Skeletal muscle tissue (tissue), 4 donors: ENCODE results near the gene EML2. TPM values are rescaled to one million over a fixed set of nuclear protein-coding genes. Genes with fewer than 3 reads are reported as not detected.

Experiments used
- H3K27ac ChIP-seq: one replicate; pipeline ENCODE4 v1.7.0; 2013; ENCODE audit warnings: mild to moderate bottlenecking, low read depth, low read length, inconsistent platforms
- H3K27me3 ChIP-seq, 3 donors: one replicate each; pipeline ENCODE4 v1.7.0; 2013; ENCODE audit warnings: low read length in 3 of 3; ENCODE audit not compliant: control insufficient read depth in 3 of 3, insufficient read depth in 3 of 3
- H3K36me3 ChIP-seq, 3 donors: one replicate each; pipeline ENCODE4 v1.7.0; 2013; ENCODE audit warnings: low read length in 3 of 3; ENCODE audit not compliant: control insufficient read depth in 3 of 3, insufficient read depth in 3 of 3
- H3K4me1 ChIP-seq, 3 donors: one replicate each; pipeline ENCODE4 v1.7.0; 2013; ENCODE audit warnings: low read length in 3 of 3, mild to moderate bottlenecking in 3 of 3; ENCODE audit not compliant: control insufficient read depth in 3 of 3, insufficient read depth in 3 of 3
- H3K4me3 ChIP-seq, 3 donors: one replicate each; pipeline ENCODE4 v1.7.0; 2013; ENCODE audit warnings: low read length in 3 of 3
- H3K9ac ChIP-seq, 3 donors: one replicate each; pipeline ENCODE4 v1.7.0; 2013; ENCODE audit warnings: low read length in 3 of 3, mild to moderate bottlenecking in 3 of 3, moderate library complexity in 2 of 3, low read depth in 1 of 3
- H3K9me3 ChIP-seq, 3 donors: one replicate each; pipeline ENCODE4 v1.7.0; 2013; ENCODE audit warnings: low read length in 3 of 3; ENCODE audit not compliant: control insufficient read depth in 3 of 3
- total RNA-seq: library from RNA; depleted of rRNA; stranded (reverse); fragments of >200 nt; gene quantifications from one replicate; pipeline ENCODE4 v1.2.3, GENCODE V29; 2014
- donor health status: Osteomylitis.

EML2 gene
- total RNA-seq, 1 donor from 2014 or later: 4.7 TPM

GRCh38 chr19:45655073-45655472 is 15.9 kb upstream of the EML2 start:
- no peaks in the 10 kb centered on the region for H3K9me3 ChIP-seq
- no peaks in the 10 kb centered on the region for H3K4me1 ChIP-seq
- H3K27me3 ChIP-seq: peaks cover 0 to 13% (median 9%) of the 10 kb centered on the region in 3 donors
- no peak overlapping the region for H3K4me3 ChIP-seq
- no peak overlapping the region for H3K27ac ChIP-seq
- no peak overlapping the region for H3K9ac ChIP-seq
- no peaks in the 10 kb centered on the region for H3K36me3 ChIP-seq

GRCh38 chr19:45653634-45654033 is 14.4 kb upstream of the EML2 start:
- no peaks in the 10 kb centered on the region for H3K36me3 ChIP-seq
- H3K27me3 ChIP-seq: peaks cover 0 to 6% (median 0%) of the 10 kb centered on the region in 3 donors
- no peaks in the 10 kb centered on the region for H3K9me3 ChIP-seq
- no peak overlapping the region for H3K9ac ChIP-seq
- H3K27ac ChIP-seq: no peak overlapping the region
- no peak overlapping the region for H3K4me3 ChIP-seq
- H3K4me1 ChIP-seq: no peaks in the 10 kb centered on the region

GRCh38 chr19:45650722-45651121 is 11.5 kb upstream of the EML2 start:
- H3K9me3 ChIP-seq: no peaks in the 10 kb centered on the region
- no peak overlapping the region for H3K4me3 ChIP-seq

GRCh38 chr19:45646345-45646698 is 7.1 kb upstream of the EML2 start:
- no peaks in the 10 kb centered on the region for H3K9me3 ChIP-seq
- peak overlapping the region in 1 of 3 donors; percentile 8 for H3K4me3 ChIP-seq
- no peak overlapping the region for H3K9ac ChIP-seq
- H3K36me3 ChIP-seq: no peaks in the 10 kb centered on the region
- H3K4me1 ChIP-seq: peaks cover 18 to 20% (median 19%) of the 10 kb centered on the region in 3 donors
- peaks cover 0 to 31% (median 22%) of the 10 kb centered on the region in 3 donors for H3K27me3 ChIP-seq
- H3K27ac ChIP-seq: no peak overlapping the region

More at GRCh38 chr19:45650722-45651121, 11.5 kb upstream of the EML2 start:
- H3K27ac ChIP-seq: no peak overlapping the region
- H3K9ac ChIP-seq: no peak overlapping the region
- H3K27me3 ChIP-seq: peaks cover 0 to 6% (median 3%) of the 10 kb centered on the region in 3 donors
- peaks cover 0 to 5% (median 2%) of the 10 kb centered on the region in 3 donors for H3K4me1 ChIP-seq
- no peaks in the 10 kb centered on the region for H3K36me3 ChIP-seq

GRCh38 chr19:45645631-45646344 is 6.6 kb upstream of the EML2 start:
- Histone ChIP-seq H3K4me1 (peaks cover 20 to 23% (median 20%) of the 10 kb centered on the region in 3 donors), H3K9ac (no peak overlapping the region), H3K27ac (no peak overlapping the region), H3K9me3 (no peaks in the 10 kb centered on the region), H3K27me3 (peaks cover 0 to 31% (median 23%) of the 10 kb centered on the region in 3 donors), H3K4me3 (peak overlapping the region in 2 of 3 donors; percentile 40 to 54), H3K36me3 (no peaks in the 10 kb centered on the region)

- Histone ChIP-seq H3K27me3 (peaks cover 0 to 31% (median 23%) of the 10 kb centered on the region in 3 donors), H3K9me3 (no peaks in the 10 kb centered on the region), H3K36me3 (no peaks in the 10 kb centered on the region), H3K4me1 (peaks cover 20 to 23% (median 20%) of the 10 kb centered on the region in 3 donors), H3K9ac (no peak overlapping the region), H3K27ac (no peak overlapping the region), H3K4me3 (peak overlapping the region in 2 of 3 donors; percentile 40 to 54)
These were observed 6.0 kb upstream of the EML2 start for GRCh38 chr19:45645068-45645630.

- H3K4me1 ChIP-seq: peaks cover 20 to 23% (median 20%) of the 10 kb centered on the region in 3 donors
- H3K27me3 ChIP-seq: peaks cover 0 to 31% (median 23%) of the 10 kb centered on the region in 3 donors
- H3K9ac ChIP-seq: no peak overlapping the region
- H3K9me3 ChIP-seq: no peaks in the 10 kb centered on the region
- H3K36me3 ChIP-seq: no peaks in the 10 kb centered on the region
- no peak overlapping the region for H3K27ac ChIP-seq
- no peak overlapping the region for H3K4me3 ChIP-seq
These were observed 5.0 kb upstream of the EML2 start for GRCh38 chr19:45643927-45644771.

- peak overlapping the region in 1 of 3 donors; percentile 46 for H3K4me3 ChIP-seq
- peaks cover 0 to 31% (median 23%) of the 10 kb centered on the region in 3 donors for H3K27me3 ChIP-seq
- H3K9ac ChIP-seq: no peak overlapping the region
- no peak overlapping the region for H3K27ac ChIP-seq
- H3K36me3 ChIP-seq: no peaks in the 10 kb centered on the region
- H3K9me3 ChIP-seq: no peaks in the 10 kb centered on the region
- H3K4me1 ChIP-seq: peaks cover 24 to 30% (median 28%) of the 10 kb centered on the region in 3 donors
These were observed 4.1 kb upstream of the EML2 start for GRCh38 chr19:45643024-45643926.
